A375 (cell line): ENCODE measurements around the gene OR2T3. TPM values are rescaled to one million over a fixed set of nuclear protein-coding genes. Genes with fewer than 3 reads are reported as not detected.

ENCODE experiments used
- total RNA-seq: library from RNA; depleted of rRNA; stranded (reverse); fragments of >200 nt; shearing (Covaris generic); gene quantifications from 2 replicates; pipeline ENCODE4 v1.2.3, GENCODE V29; 2014; rRNA removed

Gene OR2T3
- not detected in 2 replicates for total RNA-seq

DNA sequence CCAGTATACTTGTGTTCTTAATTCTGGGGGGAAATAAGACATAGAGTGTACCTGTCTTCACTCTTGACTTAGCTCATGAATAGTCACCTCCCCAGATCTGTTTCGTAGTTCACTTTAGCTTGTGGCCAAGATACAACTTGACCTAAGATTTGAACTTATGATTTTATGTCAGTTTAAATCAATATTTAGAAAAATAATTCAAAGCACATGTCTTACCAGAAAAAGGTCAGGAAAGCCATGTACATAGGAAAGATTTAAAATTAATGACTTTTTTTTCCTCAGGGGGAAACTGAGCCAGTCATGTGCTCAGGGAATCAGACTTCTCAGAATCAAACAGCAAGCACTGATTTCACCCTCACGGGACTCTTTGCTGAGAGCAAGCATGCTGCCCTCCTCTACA is at the start of gene OR2T3:
TSS of gene OR2T3 (plus strand) at position 301 of the 400 bp plus-strand sequence. CDS start at position 301, 0 bp downstream.

GRCh38 chr1:248445399-248445798 is 27.8 kb upstream of the OR2T3 start, which contains the start of gene OR2T2:
TSS of gene OR2T2 (plus strand) at chr1:248445637. CDS start at chr1:248452798, 7,161 bp downstream.

GRCh38 chr1:248488289-248488688 is 15.1 kb downstream of the OR2T3 start, which contains the start of gene OR2T5:
TSS of gene OR2T5 (plus strand) at chr1:248488589. CDS start at chr1:248488589, 0 bp downstream.

DNA sequence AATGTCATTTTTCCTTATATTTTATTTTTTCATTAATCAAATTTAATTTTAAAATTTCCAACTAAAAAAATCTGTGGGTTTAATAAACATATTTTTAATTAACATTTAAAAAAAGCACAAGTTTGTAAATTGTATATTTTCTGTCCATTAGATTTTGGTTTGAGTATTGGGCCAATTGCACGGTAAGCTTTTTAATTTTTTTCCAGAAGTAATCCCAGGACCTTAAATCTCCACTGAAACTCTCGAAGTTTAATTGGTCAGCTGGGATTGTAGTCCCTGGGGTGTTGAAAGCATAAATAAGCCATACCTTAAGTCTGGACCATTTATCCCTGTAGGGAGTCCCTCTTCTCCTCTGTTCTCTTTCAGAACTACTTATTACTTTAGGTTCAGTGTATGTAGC is 34.6 kb downstream of the OR2T3 start, which contains the start of gene OR2G6:
TSS of gene OR2G6 (plus strand) at position 301 of the 400 bp plus-strand sequence. CDS start 13,574 bp downstream, outside the sequence.

Other genes starting within 250 kb of the OR2T3 start
- 0.08 TPM in 1 of 2 replicates, not detected in the other for gene OR2M4, start 241.9 kb upstream of the OR2T3 start, total RNA-seq
- 0.32 and 0.91 TPM in 2 replicates for gene OR2T33, start 195.4 kb upstream of the OR2T3 start, total RNA-seq
- gene OR2T12, start 169.9 kb upstream of the OR2T3 start, total RNA-seq = not detected in 2 replicates
- gene OR2M7, start 148.8 kb upstream of the OR2T3 start, total RNA-seq = not detected in 2 replicates
- not detected in 2 replicates for gene OR14C36, start 124.6 kb upstream of the OR2T3 start, total RNA-seq
- gene OR2T4, start 111.7 kb upstream of the OR2T3 start, total RNA-seq = not detected in 2 replicates
- not detected in 2 replicates for gene OR2T6, start 97.6 kb upstream of the OR2T3 start, total RNA-seq
- not detected in 2 replicates for gene OR2T1, start 70.3 kb upstream of the OR2T3 start, total RNA-seq
- not detected in 2 replicates for gene OR2T2, start 27.7 kb upstream of the OR2T3 start, total RNA-seq
- gene OR2T5, start 15.2 kb downstream of the OR2T3 start, total RNA-seq = not detected in 2 replicates
- not detected in 2 replicates for gene OR2G6, start 34.7 kb downstream of the OR2T3 start, total RNA-seq
- gene OR2T29, start 89.4 kb downstream of the OR2T3 start, total RNA-seq = not detected in 2 replicates
- not detected in 2 replicates for gene OR2T34, start 101.4 kb downstream of the OR2T3 start, total RNA-seq
- not detected in 2 replicates for gene OR2T10, start 124.3 kb downstream of the OR2T3 start, total RNA-seq
- gene OR2T11, start 161.7 kb downstream of the OR2T3 start, total RNA-seq = not detected in 2 replicates
- not detected in 2 replicates for gene OR2T35, start 171.9 kb downstream of the OR2T3 start, total RNA-seq
- not detected in 2 replicates for gene OR2T27, start 182.2 kb downstream of the OR2T3 start, total RNA-seq
- not detected in 2 replicates for gene OR14I1, start 229.4 kb downstream of the OR2T3 start, total RNA-seq